ENCODE data around the gene SH3BP1. TPM values are rescaled to one million over a fixed set of nuclear protein-coding genes. Genes with fewer than 3 reads are reported as not detected.

Gene SH3BP1
- polyA plus RNA-seq, 4 donors: 13.8 to 21.1 (median 19.2) TPM

- DNase-seq (ENCODE audit: low read depth in 4 of 4, low spot score in 3 of 4): no peak
These were observed 7.0 kb upstream of the SH3BP1 start for GRCh38 chr22:37632174-37633088.

GRCh38 chr22:37633089-37633624 is 6.3 kb upstream of the SH3BP1 start:
- no peak for DNase-seq (ENCODE audit: low read depth in 4 of 4, low spot score in 3 of 4)

DNA sequence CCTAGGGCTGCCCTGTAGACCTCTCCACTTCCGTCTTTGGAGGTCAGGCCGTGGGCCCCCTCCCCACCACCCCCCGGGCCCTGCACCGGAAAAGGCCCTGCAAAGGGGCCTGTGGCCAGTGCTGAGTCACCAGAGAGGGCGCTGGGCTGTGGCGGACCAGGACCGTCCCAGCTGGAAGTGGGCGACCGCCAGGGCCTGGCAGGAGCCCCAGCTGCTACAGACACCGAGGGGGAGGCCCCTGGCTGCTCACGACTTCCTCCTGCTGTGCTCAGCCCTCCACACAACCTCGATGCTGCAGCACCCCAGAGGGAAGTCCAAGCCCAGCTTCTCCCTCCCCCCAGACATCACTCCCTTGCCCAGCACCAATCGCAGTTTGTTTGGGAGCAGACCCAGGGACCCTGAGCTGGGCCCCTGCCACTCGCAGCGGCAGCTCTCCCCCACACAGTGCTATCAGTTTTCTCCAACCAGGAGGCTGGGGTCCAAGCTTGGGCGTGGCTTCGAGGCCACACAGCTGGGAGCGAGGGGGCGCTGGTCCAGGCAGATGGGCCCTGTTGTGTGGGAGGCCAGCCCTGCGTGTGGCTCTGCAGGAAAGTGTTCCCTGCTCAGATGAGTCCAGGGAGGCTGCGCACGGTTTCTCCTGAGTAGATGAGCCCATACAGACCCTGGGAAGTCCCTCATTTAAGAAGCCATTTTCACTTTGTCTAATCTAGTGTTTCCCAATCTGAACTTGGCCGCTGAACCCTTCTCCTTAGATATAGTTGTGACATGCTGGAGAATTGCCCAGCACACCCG is 5.6 kb upstream of the SH3BP1 start:
- DNase-seq (ENCODE audit: low read depth in 4 of 4, low spot score in 3 of 4): peak; percentile 83 to 89 (median 86)

- DNase-seq (ENCODE audit: low read depth in 4 of 4, low spot score in 3 of 4): no peak
These were observed 5.0 kb upstream of the SH3BP1 start for GRCh38 chr22:37634417-37634924.

- no peak for DNase-seq (ENCODE audit: low read depth in 4 of 4, low spot score in 3 of 4)
These were observed 4.3 kb upstream of the SH3BP1 start for GRCh38 chr22:37635157-37635556.

- DNase-seq (ENCODE audit: low read depth in 4 of 4, low spot score in 3 of 4): no peak
These were observed 3.1 kb upstream of the SH3BP1 start for GRCh38 chr22:37636186-37636948.

DNA sequence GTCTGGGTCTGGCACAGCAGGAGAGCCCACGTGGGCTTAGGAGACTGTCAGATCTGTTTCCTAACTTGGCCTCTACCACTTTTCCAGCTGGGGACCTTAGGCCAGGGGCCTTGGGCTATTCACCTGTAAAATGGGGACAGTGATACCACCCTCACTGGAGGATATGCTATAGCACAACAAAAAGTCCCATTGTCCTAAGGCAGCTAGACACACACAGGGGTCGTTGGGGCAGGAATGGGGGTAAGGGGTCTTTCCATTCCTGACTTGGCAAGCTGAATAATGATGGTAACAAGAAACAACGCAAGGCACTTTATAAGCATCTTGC is 2.6 kb upstream of the SH3BP1 start:
- DNase-seq (ENCODE audit: low read depth in 4 of 4, low spot score in 3 of 4): no peak

DNA sequence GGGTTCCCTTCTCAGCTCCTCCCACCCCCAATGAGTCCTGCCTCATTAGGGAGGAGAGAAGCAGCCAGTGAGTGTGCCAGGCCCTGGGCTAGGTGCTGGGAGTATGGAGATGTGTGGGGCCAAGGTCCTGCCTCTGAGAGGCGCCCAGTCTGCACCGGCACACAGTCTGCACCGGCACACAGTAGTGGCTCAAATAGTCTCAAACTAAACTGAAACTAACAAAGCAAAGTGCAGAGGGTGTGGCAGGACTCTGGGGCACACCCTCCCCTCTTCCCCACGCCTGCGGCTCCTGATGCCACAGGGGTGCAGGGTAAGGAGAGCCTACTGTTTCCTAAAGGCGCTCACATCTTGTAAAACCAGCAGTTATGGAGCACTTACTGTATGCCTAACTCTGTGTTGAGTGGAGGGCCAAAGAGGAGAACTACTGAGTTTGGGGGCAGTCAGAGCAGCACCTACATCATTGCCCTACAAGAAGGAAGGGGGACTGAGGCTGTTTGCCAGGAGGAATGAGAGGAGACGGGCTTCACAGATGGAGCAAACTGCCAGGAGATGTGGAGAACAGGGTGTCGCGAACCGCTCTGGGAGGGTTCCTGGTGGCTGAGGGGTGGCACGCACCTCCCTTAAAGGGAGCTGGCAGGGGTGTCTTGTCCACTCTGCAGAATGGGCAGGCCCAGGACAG is 939 bp upstream of the SH3BP1 start:
- DNase-seq (ENCODE audit: low read depth in 4 of 4, low spot score in 3 of 4): no peak

GRCh38 chr22:37639771-37640590 is 512 bp downstream of the SH3BP1 start:
- no peak for DNase-seq (ENCODE audit: low read depth in 4 of 4, low spot score in 3 of 4)

DNA sequence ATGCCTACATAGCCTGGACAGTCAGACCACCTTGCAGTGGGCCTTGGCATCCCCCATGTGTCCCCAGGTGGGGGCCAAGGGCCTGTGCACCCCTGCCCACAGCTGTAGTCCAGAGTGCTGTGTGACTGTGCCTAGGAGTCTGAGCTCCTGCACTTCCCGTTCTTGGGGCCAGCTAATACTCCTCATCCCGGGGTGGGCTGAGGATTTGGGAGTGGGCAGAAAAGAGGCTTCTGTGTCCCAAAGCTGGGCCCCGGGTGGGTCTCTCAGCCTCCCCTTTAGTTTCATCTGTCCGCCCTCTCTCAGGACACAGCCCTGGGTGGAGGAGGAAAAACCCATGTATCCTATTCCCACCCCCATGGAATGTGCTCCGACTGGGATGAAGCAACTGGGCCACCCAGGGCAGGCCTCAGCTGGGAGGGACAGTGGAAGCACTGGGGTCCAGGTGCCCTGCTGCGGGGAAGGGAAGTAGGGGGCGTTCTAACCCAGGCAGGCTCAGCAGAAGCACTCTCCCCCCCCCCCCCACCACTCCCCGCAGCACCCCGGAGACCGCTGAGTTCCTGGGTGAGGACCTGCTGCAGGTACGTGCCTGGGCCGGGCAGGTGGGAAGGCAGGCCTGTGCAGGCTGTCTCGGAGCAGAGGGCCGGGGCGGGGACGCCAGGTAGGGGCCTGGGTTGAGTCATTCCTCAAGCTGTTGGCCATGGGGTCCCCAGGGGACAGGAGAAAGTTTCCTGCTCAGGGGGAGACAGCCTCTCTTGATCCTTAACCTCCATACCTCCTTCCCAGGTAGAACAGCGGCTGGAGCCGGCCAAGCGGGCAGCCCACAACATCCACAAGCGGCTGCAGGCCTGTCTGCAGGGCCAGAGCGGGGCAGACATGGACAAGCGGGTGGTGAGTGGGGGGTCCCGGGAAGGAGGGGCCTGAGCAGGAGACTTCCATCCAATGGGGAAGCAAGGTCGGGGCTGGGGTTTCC is 1.4 kb downstream of the SH3BP1 start:
- no peak for DNase-seq (ENCODE audit: low read depth in 4 of 4, low spot score in 3 of 4)

GRCh38 chr22:37641561-37641949 is 2.1 kb downstream of the SH3BP1 start:
- DNase-seq (ENCODE audit: low read depth in 4 of 4, low spot score in 3 of 4): no peak

DNA sequence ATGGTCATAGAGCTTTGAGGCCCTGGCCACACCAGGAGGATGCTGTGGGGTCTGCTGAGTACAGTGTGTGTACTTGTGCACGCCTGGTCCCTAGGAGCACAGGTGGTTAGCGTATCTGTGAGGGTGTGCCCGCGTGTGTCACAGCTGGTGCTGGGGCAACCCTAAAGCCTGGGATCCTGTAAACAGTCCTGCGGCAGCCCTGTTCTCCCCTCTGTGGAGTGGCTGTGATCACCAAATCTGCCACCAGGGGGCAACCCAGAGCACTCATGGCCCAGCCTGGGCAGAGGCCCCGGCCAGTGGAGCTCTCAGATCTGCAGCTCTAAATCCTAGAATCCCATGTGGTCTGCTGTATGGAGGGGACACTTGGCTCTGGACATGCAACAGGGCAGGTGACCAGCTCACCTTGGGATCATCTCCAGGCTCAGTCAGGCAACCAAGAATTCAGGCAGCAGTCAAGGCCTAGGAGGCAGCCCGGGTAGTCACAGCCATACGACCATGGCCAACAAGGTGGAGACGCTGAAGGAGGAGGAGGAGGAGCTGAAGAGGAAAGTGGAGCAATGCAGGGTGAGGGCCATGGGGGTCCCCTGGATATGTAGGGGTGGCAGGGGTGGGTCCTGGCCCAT is 3.9 kb downstream of the SH3BP1 start:
- no peak for DNase-seq (ENCODE audit: low read depth in 4 of 4, low spot score in 3 of 4)

GRCh38 chr22:37647317-37647716 is 7.8 kb downstream of the SH3BP1 start:
- no peak for DNase-seq (ENCODE audit: low read depth in 4 of 4, low spot score in 3 of 4)

DNA sequence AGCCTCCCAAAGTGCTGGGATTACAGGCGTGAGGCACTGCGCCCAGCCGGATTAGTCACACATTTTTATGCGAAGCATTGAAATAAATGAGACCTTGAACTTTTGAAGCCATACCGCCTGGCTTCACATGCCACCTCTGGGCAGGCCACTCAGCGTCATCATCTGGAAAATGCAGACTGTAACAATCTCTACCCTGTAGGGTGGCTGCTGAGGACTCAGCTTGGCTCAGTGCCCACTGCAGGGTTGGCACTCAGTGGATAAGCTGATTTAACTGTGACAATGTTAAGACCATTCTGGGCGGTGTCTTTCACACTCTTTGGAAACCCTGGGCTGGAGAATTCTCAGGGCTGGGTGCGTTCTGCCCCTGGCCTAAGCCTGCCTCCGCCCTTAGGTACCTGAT is 8.5 kb downstream of the SH3BP1 start:
- no peak for DNase-seq (ENCODE audit: low read depth in 4 of 4, low spot score in 3 of 4)

GRCh38 chr22:37650463-37651136 is 11.1 kb downstream of the SH3BP1 start:
- DNase-seq (ENCODE audit: low read depth in 4 of 4, low spot score in 3 of 4): no peak

DNA sequence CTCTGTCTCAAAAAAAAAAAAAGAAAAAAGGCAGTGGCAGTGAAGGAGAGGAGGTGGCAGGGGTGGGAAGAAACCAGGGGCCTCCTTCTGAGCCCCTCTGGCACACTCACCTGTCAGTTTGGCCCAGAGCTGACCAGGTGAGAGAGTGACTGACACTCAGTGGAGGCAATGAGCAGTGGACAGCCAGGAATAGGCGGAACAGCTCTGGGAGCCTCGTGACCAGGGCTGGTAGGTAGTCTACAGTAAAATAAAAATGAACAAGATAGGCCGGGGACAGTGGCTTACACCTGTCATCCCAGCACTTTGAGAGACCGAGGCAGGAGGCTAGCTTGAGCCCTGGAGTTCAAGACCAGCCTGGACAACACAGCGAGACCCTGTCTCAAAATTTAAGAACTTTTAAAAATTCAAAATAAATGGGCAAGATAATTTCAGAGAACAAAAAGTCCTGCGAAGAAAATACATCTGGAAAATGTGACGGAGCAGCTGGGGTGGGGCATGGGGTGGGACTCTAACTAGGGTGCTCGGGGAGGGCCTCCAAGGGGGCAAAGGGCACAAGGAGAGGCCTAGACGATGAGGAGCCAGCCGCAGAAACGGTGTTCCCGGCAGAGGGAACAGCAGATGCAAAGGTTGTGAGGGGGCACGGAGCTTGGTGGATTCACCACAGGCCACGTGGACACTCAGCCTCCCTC is 15.2 kb downstream of the SH3BP1 start:
- no peak for DNase-seq (ENCODE audit: low read depth in 4 of 4, low spot score in 3 of 4)

GRCh38 chr22:37655252-37655563 is 15.7 kb downstream of the SH3BP1 start:
- no peak for DNase-seq (ENCODE audit: low read depth in 4 of 4, low spot score in 3 of 4)

All from right renal pelvis (tissue), 4 donors.